NCI-H446 treated with DMSO at 0.1 percent for 48 hours (cell line): ENCODE data around the gene PRDX1.

ENCODE experiments used
- DNase-seq: peaks from one replicate; lab custom pipeline; 2025; lab: John Stamatoyannopoulos, UW

Gene PRDX1

GRCh38 chr1:45521413-45522323 lies at the start of gene PRDX1:
Gene PRDX1, minus strand, starts transcription at chr1:45521884. Its CDS starts 2,841 bp downstream, at chr1:45519043.
- DNase-seq: peak; percentile 88

GRCh38 chr1:45570631-45571030 lies 48.9 kb upstream of the PRDX1 start:
- no peak for DNase-seq

GRCh38 chr1:45569962-45570581 lies 48.4 kb upstream of the PRDX1 start:
- DNase-seq: peak; percentile 36

- DNase-seq: no peak
These were observed 47.9 kb upstream of the PRDX1 start for GRCh38 chr1:45569571-45569961.

GRCh38 chr1:45568421-45568820 lies 46.7 kb upstream of the PRDX1 start:
- no peak for DNase-seq

- no peak for DNase-seq
These were observed 46.2 kb upstream of the PRDX1 start for GRCh38 chr1:45567911-45568310.

- no peak for DNase-seq
These were observed 45.0 kb upstream of the PRDX1 start for GRCh38 chr1:45566722-45567121.

- no peak for DNase-seq
These were observed 42.2 kb upstream of the PRDX1 start for GRCh38 chr1:45563843-45564242.

GRCh38 chr1:45557422-45557944 lies 35.8 kb upstream of the PRDX1 start:
- DNase-seq: no peak

- DNase-seq: no peak
These were observed 32.5 kb upstream of the PRDX1 start for GRCh38 chr1:45554198-45554597.

GRCh38 chr1:45552331-45552730 lies 30.6 kb upstream of the PRDX1 start:
- DNase-seq: no peak

GRCh38 chr1:45551684-45552083 lies 30.0 kb upstream of the PRDX1 start:
- DNase-seq: no peak

GRCh38 chr1:45550401-45551351 lies 29.0 kb upstream of the PRDX1 start, which contains the start of gene AKR1A1:
Gene AKR1A1, plus strand, starts transcription at chr1:45550826. Its CDS starts 10,969 bp downstream, at chr1:45561795.
- peak; percentile 88 for DNase-seq

- no peak for DNase-seq
These were observed 24.0 kb upstream of the PRDX1 start for GRCh38 chr1:45545553-45546310.

- no peak for DNase-seq
These were observed 23.4 kb upstream of the PRDX1 start for GRCh38 chr1:45545019-45545493.

GRCh38 chr1:45544530-45544929 lies 22.8 kb upstream of the PRDX1 start:
- no peak for DNase-seq

GRCh38 chr1:45543581-45544417 lies 22.1 kb upstream of the PRDX1 start:
- DNase-seq: no peak

- no peak for DNase-seq
These were observed 20.9 kb upstream of the PRDX1 start for GRCh38 chr1:45542591-45542990.

- no peak for DNase-seq
These were observed 19.5 kb upstream of the PRDX1 start for GRCh38 chr1:45541193-45541592.

GRCh38 chr1:45536886-45537285 lies 15.2 kb upstream of the PRDX1 start:
- DNase-seq: no peak
